HepG2 (cell line): Measurements from ENCODE around the gene BRCA1. TPM values are rescaled to one million over a fixed set of nuclear protein-coding genes. Genes with fewer than 3 reads are reported as not detected.

Experiments used
- ARID2 ChIP-seq: sonication (generic); formaldehyde crosslinking; IDR thresholded peaks from 2 replicates; pipeline ENCODE4 v1.8.1; 2022; ENCODE audit warnings: mild to moderate bottlenecking, missing genetic modification reagents, borderline replicate concordance
- ARNT2 ChIP-seq: sonication (generic); formaldehyde crosslinking; IDR thresholded peaks from 2 replicates; pipeline ENCODE4 v1.8.0; 2022; ENCODE audit warnings: mild to moderate bottlenecking, low read depth, missing genetic modification reagents, moderate library complexity
- ATRX ChIP-seq: sonication (generic); formaldehyde crosslinking; IDR thresholded peaks from 2 replicates; pipeline ENCODE4 v1.4.0; 2020; ENCODE audit warnings: missing genetic modification reagents, borderline replicate concordance
- CHCHD3 ChIP-seq: sonication (generic); formaldehyde crosslinking; IDR thresholded peaks from 2 replicates; pipeline ENCODE4 v1.8.0; 2022; ENCODE audit warnings: mild to moderate bottlenecking, missing genetic modification reagents, moderate library complexity
- GATA4 ChIP-seq: sonication (generic); IDR thresholded peaks from 2 replicates; pipeline ENCODE4 v1.6.1; 2016; ENCODE audit warnings: antibody characterized with exemption, low read depth, borderline replicate concordance
- NRL ChIP-seq: sonication (generic); formaldehyde crosslinking; IDR thresholded peaks from 2 replicates; pipeline ENCODE4 v1.5.0; 2020; ENCODE audit warnings: missing genetic modification reagents, mild to moderate bottlenecking, moderate library complexity, borderline replicate concordance
- PAWR ChIP-seq: sonication (generic); formaldehyde crosslinking; IDR thresholded peaks from 2 replicates; pipeline ENCODE4 v1.4.0; 2020; ENCODE audit warnings: missing genetic modification reagents, mild to moderate bottlenecking, borderline replicate concordance
- TGIF2 ChIP-seq: IDR thresholded peaks from 2 replicates; pipeline ENCODE4 v1.6.1; 2016; ENCODE audit warnings: control low read depth, missing compliant biosample characterization
- THAP11 ChIP-seq: IDR thresholded peaks from 2 replicates; pipeline ENCODE4 v1.6.1; 2016; ENCODE audit warnings: missing biosample characterization, missing genetic modification reagents
- THRA ChIP-seq: sonication (generic); formaldehyde crosslinking; IDR thresholded peaks from 2 replicates; pipeline ENCODE4 v1.4.0; 2020; ENCODE audit warnings: missing genetic modification reagents, borderline replicate concordance
- ZMAT3 ChIP-seq: sonication (generic); formaldehyde crosslinking; conservative IDR thresholded peaks from 2 replicates; pipeline ENCODE4 v1.7.0; 2021; ENCODE audit warnings: missing genetic modification reagents
- ZNF781 ChIP-seq: sonication (generic); formaldehyde crosslinking; IDR thresholded peaks from 2 replicates; pipeline ENCODE4 v1.5.1; 2020; ENCODE audit warnings: borderline replicate concordance, mild to moderate bottlenecking, missing genetic modification reagents; ENCODE audit errors: not compliant biosample characterization
- ZSCAN29 ChIP-seq: sonication (generic); formaldehyde crosslinking; conservative IDR thresholded peaks from 2 replicates; pipeline ENCODE4 v1.4.0; 2020; ENCODE audit warnings: mild to moderate bottlenecking, missing genetic modification reagents
- polyA plus RNA-seq, 8 experiments: library from polyadenylated mRNA; depleted of rRNA in 3 of 8; stranded (reverse) in 7 of 8; unstranded in 1 of 8; fragments of >200 nt; fragmentation: Illumina TruSeq in 4 of 8; extraction: Trizol in 4 of 8; gene quantifications; 2 replicates each; pipeline versions ENCODE4 v1.2.1 to v1.2.3, GENCODE V29; 2011 to 2016; ENCODE audit warnings: low read depth in 4 of 8, missing spikeins in 1 of 8, mixed read lengths in 1 of 8; ENCODE audit not compliant: insufficient read depth in 1 of 8
- total RNA-seq, 5 experiments: library from RNA; depleted of rRNA; stranded (reverse); fragments of >200 nt; fragmentation: Illumina TruSeq; extraction: Trizol; gene quantifications; 2 replicates each; pipeline ENCODE4 v1.2.3, GENCODE V29; 2016; ENCODE audit warnings: low read depth in 1 of 5
- TF ChIP-seq, protein P1 (sequence below), 2 experiments: sonication (generic) in 1 of 2; formaldehyde crosslinking in 1 of 2; IDR thresholded peaks; 2 replicates each; pipeline versions ENCODE4 v1.4.0 to v1.6.1; 2016 to 2020; ENCODE audit warnings: borderline replicate concordance in 1 of 2, low read depth in 1 of 2, mild to moderate bottlenecking in 1 of 2, missing genetic modification reagents in 1 of 2
- TF ChIP-seq, protein P2 (sequence below): IDR thresholded peaks from 2 replicates; pipeline ENCODE4 v1.6.1; 2016; ENCODE audit warnings: low read depth, missing genetic modification reagents, missing compliant biosample characterization

BRCA1 gene
- total and polyA plus RNA-seq, 2 of the 13 experiments (the other 11 are each of a cell fraction or from before 2014, with no cell fraction given): 13.3 to 37.5 TPM

- TF ChIP-seq, protein P1, sequence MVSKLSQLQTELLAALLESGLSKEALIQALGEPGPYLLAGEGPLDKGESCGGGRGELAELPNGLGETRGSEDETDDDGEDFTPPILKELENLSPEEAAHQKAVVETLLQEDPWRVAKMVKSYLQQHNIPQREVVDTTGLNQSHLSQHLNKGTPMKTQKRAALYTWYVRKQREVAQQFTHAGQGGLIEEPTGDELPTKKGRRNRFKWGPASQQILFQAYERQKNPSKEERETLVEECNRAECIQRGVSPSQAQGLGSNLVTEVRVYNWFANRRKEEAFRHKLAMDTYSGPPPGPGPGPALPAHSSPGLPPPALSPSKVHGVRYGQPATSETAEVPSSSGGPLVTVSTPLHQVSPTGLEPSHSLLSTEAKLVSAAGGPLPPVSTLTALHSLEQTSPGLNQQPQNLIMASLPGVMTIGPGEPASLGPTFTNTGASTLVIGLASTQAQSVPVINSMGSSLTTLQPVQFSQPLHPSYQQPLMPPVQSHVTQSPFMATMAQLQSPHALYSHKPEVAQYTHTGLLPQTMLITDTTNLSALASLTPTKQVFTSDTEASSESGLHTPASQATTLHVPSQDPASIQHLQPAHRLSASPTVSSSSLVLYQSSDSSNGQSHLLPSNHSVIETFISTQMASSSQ (IDR thresholded peaks at IDR 0.05; ENCODE audit: low read depth): peak; percentile 71; the same call in 1 of the 2 replicates
- TF ChIP-seq, protein P1 (CRISPR knock-in tag; IDR thresholded peaks at IDR 0.05; ENCODE audit: borderline replicate concordance): peak; percentile 51; the same call in 1 of the 2 replicates
- TF ChIP-seq, protein P2, sequence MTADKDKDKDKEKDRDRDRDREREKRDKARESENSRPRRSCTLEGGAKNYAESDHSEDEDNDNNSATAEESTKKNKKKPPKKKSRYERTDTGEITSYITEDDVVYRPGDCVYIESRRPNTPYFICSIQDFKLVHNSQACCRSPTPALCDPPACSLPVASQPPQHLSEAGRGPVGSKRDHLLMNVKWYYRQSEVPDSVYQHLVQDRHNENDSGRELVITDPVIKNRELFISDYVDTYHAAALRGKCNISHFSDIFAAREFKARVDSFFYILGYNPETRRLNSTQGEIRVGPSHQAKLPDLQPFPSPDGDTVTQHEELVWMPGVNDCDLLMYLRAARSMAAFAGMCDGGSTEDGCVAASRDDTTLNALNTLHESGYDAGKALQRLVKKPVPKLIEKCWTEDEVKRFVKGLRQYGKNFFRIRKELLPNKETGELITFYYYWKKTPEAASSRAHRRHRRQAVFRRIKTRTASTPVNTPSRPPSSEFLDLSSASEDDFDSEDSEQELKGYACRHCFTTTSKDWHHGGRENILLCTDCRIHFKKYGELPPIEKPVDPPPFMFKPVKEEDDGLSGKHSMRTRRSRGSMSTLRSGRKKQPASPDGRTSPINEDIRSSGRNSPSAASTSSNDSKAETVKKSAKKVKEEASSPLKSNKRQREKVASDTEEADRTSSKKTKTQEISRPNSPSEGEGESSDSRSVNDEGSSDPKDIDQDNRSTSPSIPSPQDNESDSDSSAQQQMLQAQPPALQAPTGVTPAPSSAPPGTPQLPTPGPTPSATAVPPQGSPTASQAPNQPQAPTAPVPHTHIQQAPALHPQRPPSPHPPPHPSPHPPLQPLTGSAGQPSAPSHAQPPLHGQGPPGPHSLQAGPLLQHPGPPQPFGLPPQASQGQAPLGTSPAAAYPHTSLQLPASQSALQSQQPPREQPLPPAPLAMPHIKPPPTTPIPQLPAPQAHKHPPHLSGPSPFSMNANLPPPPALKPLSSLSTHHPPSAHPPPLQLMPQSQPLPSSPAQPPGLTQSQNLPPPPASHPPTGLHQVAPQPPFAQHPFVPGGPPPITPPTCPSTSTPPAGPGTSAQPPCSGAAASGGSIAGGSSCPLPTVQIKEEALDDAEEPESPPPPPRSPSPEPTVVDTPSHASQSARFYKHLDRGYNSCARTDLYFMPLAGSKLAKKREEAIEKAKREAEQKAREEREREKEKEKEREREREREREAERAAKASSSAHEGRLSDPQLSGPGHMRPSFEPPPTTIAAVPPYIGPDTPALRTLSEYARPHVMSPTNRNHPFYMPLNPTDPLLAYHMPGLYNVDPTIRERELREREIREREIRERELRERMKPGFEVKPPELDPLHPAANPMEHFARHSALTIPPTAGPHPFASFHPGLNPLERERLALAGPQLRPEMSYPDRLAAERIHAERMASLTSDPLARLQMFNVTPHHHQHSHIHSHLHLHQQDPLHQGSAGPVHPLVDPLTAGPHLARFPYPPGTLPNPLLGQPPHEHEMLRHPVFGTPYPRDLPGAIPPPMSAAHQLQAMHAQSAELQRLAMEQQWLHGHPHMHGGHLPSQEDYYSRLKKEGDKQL (CRISPR knock-in tag): peak; percentile 89
- no peak for TF ChIP-seq PAWR (CRISPR knock-in tag)
- TF ChIP-seq THRA (CRISPR knock-in tag): peak; percentile 88
- TF ChIP-seq GATA4: peak; percentile 41; the same call in 1 of the 2 replicates
- no peak for TF ChIP-seq ZSCAN29 (CRISPR knock-in tag)
- peak; percentile 87 for TF ChIP-seq ZMAT3 (CRISPR knock-in tag)
- TF ChIP-seq ZNF781 (CRISPR knock-in tag): peak; percentile 87
- peak; percentile 93 for TF ChIP-seq TGIF2 (CRISPR knock-in tag)
- no peak for TF ChIP-seq CHCHD3 (CRISPR knock-in tag)
- no peak for TF ChIP-seq ARID2 (CRISPR knock-in tag)
- TF ChIP-seq NRL (CRISPR knock-in tag): no peak
- TF ChIP-seq ATRX (CRISPR knock-in tag): no peak
- peak; percentile 87 for TF ChIP-seq THAP11
- TF ChIP-seq ARNT2 (CRISPR knock-in tag): peak; percentile 87; the same call in 1 of the 2 replicates
Observed at GRCh38 chr17:43068570-43069367, 56.4 kb downstream of the BRCA1 start (continued).
